Measurements from ENCODE around the gene CNIH3.

The CNIH3 gene

GRCh38 chr1:224641030-224641429 lies 24.9 kb downstream of the CNIH3 start:
- TF ChIP-seq CTCF (IDR thresholded peaks at IDR 0.05; ENCODE audit: extremely low read depth, missing control alignments): peak; percentile 26
- DNase-seq (ENCODE audit: low spot score): no peak

GRCh38 chr1:224643653-224644052 lies 27.5 kb downstream of the CNIH3 start:
- no peak for DNase-seq (ENCODE audit: low spot score)
- no peak for TF ChIP-seq CTCF (IDR thresholded peaks at IDR 0.05; ENCODE audit: extremely low read depth, missing control alignments)

GRCh38 chr1:224644553-224645154 lies 28.5 kb downstream of the CNIH3 start:
- DNase-seq (ENCODE audit: low spot score): peak; percentile 66

GRCh38 chr1:224647449-224647848 lies 31.3 kb downstream of the CNIH3 start:
- no peak for DNase-seq (ENCODE audit: low spot score)
- no peak for TF ChIP-seq CTCF (IDR thresholded peaks at IDR 0.05; ENCODE audit: extremely low read depth, missing control alignments)

More at GRCh38 chr1:224644553-224645154, 28.5 kb downstream of the CNIH3 start:
- TF ChIP-seq CTCF (IDR thresholded peaks at IDR 0.05; ENCODE audit: extremely low read depth, missing control alignments): peak; percentile 90

- TF ChIP-seq CTCF (IDR thresholded peaks at IDR 0.05; ENCODE audit: extremely low read depth, missing control alignments): no peak
These were observed 34.2 kb downstream of the CNIH3 start for GRCh38 chr1:224650290-224650689.

GRCh38 chr1:224651188-224651587 lies 35.1 kb downstream of the CNIH3 start:
- DNase-seq (ENCODE audit: low spot score): no peak
- TF ChIP-seq CTCF (IDR thresholded peaks at IDR 0.05; ENCODE audit: extremely low read depth, missing control alignments): no peak

More at GRCh38 chr1:224650290-224650689, 34.2 kb downstream of the CNIH3 start:
- no peak for DNase-seq (ENCODE audit: low spot score)

GRCh38 chr1:224656392-224656791 lies 40.3 kb downstream of the CNIH3 start:
- TF ChIP-seq CTCF (IDR thresholded peaks at IDR 0.05; ENCODE audit: extremely low read depth, missing control alignments): no peak
- DNase-seq (ENCODE audit: low spot score): no peak

All from GM20000 (cell line).